Liver (tissue), 9 donors: ENCODE data around the gene KIAA0825. TPM values are rescaled to one million over a fixed set of nuclear protein-coding genes. Genes with fewer than 3 reads are reported as not detected.

Experiments
- DNase-seq: peaks from one replicate; pipeline ENCODE4 v3.0.0-alpha.2; 2017; ENCODE audit warnings: low spot score
- H3K27ac ChIP-seq, 2 donors: one replicate each; pipeline ENCODE4 v1.7.0; 2013; ENCODE audit warnings: inconsistent platforms in 2 of 2, low read length in 2 of 2, control low read depth in 1 of 2, low read depth in 1 of 2, mild to moderate bottlenecking in 1 of 2
- H3K27me3 ChIP-seq, 4 donors: one replicate each; pipeline versions ENCODE4 v1.6.1 to v1.7.0; 2013; ENCODE audit warnings: low read length in 3 of 4, inconsistent platforms in 1 of 4, mild to moderate bottlenecking in 1 of 4, moderate library complexity in 1 of 4; ENCODE audit not compliant: control insufficient read depth in 4 of 4, insufficient read depth in 4 of 4
- H3K36me3 ChIP-seq, 4 donors: one replicate each; pipeline versions ENCODE4 v1.6.1 to v1.7.0; 2013; ENCODE audit warnings: low read length in 3 of 4, mild to moderate bottlenecking in 3 of 4, low read depth in 1 of 4, moderate library complexity in 1 of 4; ENCODE audit not compliant: control insufficient read depth in 4 of 4, insufficient read depth in 3 of 4
- H3K4me1 ChIP-seq, 4 donors: one replicate each; pipeline versions ENCODE4 v1.6.1 to v1.7.0; 2013; ENCODE audit warnings: low read length in 3 of 4, mild to moderate bottlenecking in 3 of 4, moderate library complexity in 1 of 4; ENCODE audit not compliant: control insufficient read depth in 4 of 4, insufficient read depth in 4 of 4
- H3K4me3 ChIP-seq, 3 donors: one replicate each; pipeline versions ENCODE4 v1.6.1 to v1.7.0; 2013; ENCODE audit warnings: low read length in 3 of 3, control low read depth in 1 of 3, low read depth in 1 of 3, mild to moderate bottlenecking in 1 of 3
- H3K9ac ChIP-seq, 2 donors: one replicate each; pipeline ENCODE4 v1.7.0; 2013; ENCODE audit warnings: low read length in 2 of 2, mild to moderate bottlenecking in 2 of 2, moderate library complexity in 2 of 2, control low read depth in 1 of 2, low read depth in 1 of 2
- H3K9me3 ChIP-seq, 4 donors: one replicate each; pipeline versions ENCODE4 v1.6.1 to v1.7.0; 2013; ENCODE audit warnings: low read length in 3 of 4; ENCODE audit not compliant: control insufficient read depth in 4 of 4
- EGR1 ChIP-seq, 2 donors: IDR thresholded peaks; 2 replicates each; pipeline ENCODE4 v1.6.1; 2016 to 2018; ENCODE audit warnings: antibody characterized with exemption in 2 of 2, low read depth in 2 of 2
- FOXA1 ChIP-seq: IDR thresholded peaks from 2 replicates; pipeline ENCODE4 v1.6.1; 2016; ENCODE audit warnings: antibody characterized with exemption
- FOXA2 ChIP-seq: IDR thresholded peaks from 2 replicates; pipeline ENCODE4 v1.6.1; 2016; ENCODE audit warnings: antibody characterized with exemption
- HNF4A ChIP-seq, 2 donors: conservative IDR thresholded peaks; 2 replicates each; pipeline ENCODE4 v1.6.1; 2016; ENCODE audit warnings: antibody characterized with exemption in 2 of 2, mild to moderate bottlenecking in 2 of 2
- NR2F2 ChIP-seq: IDR thresholded peaks from 2 replicates; pipeline ENCODE4 v1.6.1; 2016; ENCODE audit warnings: antibody characterized with exemption
- RAD21 ChIP-seq, 2 donors: IDR thresholded peaks; 2 replicates each; pipeline ENCODE4 v1.6.1; 2016; ENCODE audit warnings: antibody characterized with exemption in 2 of 2, mild to moderate bottlenecking in 2 of 2
- TAF1 ChIP-seq: conservative IDR thresholded peaks from 2 replicates; pipeline ENCODE4 v1.6.1; 2016; ENCODE audit warnings: antibody characterized with exemption, mild to moderate bottlenecking
- YY1 ChIP-seq: IDR thresholded peaks from 2 replicates; pipeline ENCODE4 v1.6.1; 2016; ENCODE audit warnings: antibody characterized with exemption, mild to moderate bottlenecking
- WGBS: extraction: QIAGEN DNeasy Blood & Tissue Kit; methylation state at CpG from one replicate; pipeline ENCODE4 v1.1.7; 2013; 5-methylcytosine and 5-hydroxymethylcytosine counted together
- polyA plus RNA-seq, 2 donors: library from polyadenylated mRNA; stranded (reverse) in 1 of 2; unstranded in 1 of 2; fragments of 200-250 nt in 1 of 2; fragments of >200 nt in 1 of 2; fragmentation: Nextera tagmentation in 1 of 2; extraction: Ambion mirVana in 1 of 2; gene quantifications; one replicate each; pipeline versions ENCODE4 v1.2.1 to v1.2.3, GENCODE V29; 2013 to 2015
- total RNA-seq, 2 donors: library from RNA; depleted of rRNA; stranded (reverse); fragments of >200 nt; gene quantifications; one replicate each; pipeline ENCODE4 v1.2.3, GENCODE V29; 2014
- TF ChIP-seq, protein P1 (sequence below): IDR thresholded peaks from 2 replicates; pipeline ENCODE4 v1.6.1; 2016; ENCODE audit warnings: antibody characterized with exemption
- TF ChIP-seq, protein P2 (sequence below): IDR thresholded peaks from 2 replicates; pipeline ENCODE4 v1.6.1; 2016; ENCODE audit warnings: antibody characterized with exemption
- TF ChIP-seq, protein P3 (sequence below): fragments of 150-350 bp; IDR thresholded peaks from 2 replicates; pipeline ENCODE4 v1.5.1; 2017; ENCODE audit warnings: improper control_type of control experiment, low read depth, low read length; ENCODE audit not compliant: missing input control
- TF ChIP-seq, protein P4 (sequence below): IDR thresholded peaks from 2 replicates; pipeline ENCODE4 v1.6.1; 2016; ENCODE audit warnings: antibody characterized with exemption, mild to moderate bottlenecking
- donor health status: healthy.
- donor health status: healthy.
- donor health status: healthy.
- donor health status: healthy.
- donor health status: healthy.

The KIAA0825 gene
- total and polyA plus RNA-seq, 4 donors, result 0.25 to 3.2 (median 1.2) TPM

- TF ChIP-seq, protein P1, sequence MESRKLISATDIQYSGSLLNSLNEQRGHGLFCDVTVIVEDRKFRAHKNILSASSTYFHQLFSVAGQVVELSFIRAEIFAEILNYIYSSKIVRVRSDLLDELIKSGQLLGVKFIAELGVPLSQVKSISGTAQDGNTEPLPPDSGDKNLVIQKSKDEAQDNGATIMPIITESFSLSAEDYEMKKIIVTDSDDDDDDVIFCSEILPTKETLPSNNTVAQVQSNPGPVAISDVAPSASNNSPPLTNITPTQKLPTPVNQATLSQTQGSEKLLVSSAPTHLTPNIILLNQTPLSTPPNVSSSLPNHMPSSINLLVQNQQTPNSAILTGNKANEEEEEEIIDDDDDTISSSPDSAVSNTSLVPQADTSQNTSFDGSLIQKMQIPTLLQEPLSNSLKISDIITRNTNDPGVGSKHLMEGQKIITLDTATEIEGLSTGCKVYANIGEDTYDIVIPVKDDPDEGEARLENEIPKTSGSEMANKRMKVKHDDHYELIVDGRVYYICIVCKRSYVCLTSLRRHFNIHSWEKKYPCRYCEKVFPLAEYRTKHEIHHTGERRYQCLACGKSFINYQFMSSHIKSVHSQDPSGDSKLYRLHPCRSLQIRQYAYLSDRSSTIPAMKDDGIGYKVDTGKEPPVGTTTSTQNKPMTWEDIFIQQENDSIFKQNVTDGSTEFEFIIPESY, result no peak
- no peak for TF ChIP-seq EGR1 (IDR thresholded peaks at IDR 0.05; ENCODE audit: low read depth in 2 of 2)
- TF ChIP-seq, protein P2, sequence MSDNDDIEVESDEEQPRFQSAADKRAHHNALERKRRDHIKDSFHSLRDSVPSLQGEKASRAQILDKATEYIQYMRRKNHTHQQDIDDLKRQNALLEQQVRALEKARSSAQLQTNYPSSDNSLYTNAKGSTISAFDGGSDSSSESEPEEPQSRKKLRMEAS, result no peak
- no peak for TF ChIP-seq YY1
Observed at GRCh38 chr5:94467346-94467953, 151.0 kb downstream of the KIAA0825 start (continued).

GRCh38 chr5:94463739-94464138 is 154.7 kb downstream of the KIAA0825 start:
- H3K27ac ChIP-seq, result no peak overlapping the region
- no peaks in the 10 kb centered on the region for H3K36me3 ChIP-seq
- H3K9ac ChIP-seq, result no peak overlapping the region
- H3K9me3 ChIP-seq, result no peaks in the 10 kb centered on the region
- WGBS, result 78% methylated on average over 2 of the region's 2 CpGs
- H3K4me1 ChIP-seq, result no peaks in the 10 kb centered on the region
- no peaks in the 10 kb centered on the region for H3K27me3 ChIP-seq
- no peak overlapping the region for H3K4me3 ChIP-seq
- DNase-seq, result no peak
- TF ChIP-seq, protein P2, result no peak
- TF ChIP-seq HNF4A (conservative IDR thresholded peaks at IDR 0.05), result no peak
- no peak for TF ChIP-seq NR2F2
- TF ChIP-seq YY1, result no peak
- no peak for TF ChIP-seq TAF1

DNA sequence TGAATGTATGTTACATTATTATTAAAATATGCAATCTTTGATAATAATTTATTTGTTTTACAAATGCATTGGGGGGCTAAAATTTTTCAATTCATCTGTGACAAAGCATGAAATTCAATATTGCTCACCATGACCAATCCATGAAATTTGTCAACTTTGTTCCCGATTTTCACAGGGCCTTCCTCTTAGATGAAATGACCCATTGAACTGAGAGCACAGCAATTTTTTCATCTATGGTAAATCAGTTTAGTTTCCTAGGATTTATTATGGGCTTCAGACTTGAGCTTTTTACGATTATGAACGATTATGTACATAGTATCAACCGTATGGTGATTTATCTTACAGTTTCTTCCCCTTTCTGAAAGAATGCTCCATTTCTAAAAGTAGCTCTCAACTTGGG is 157.3 kb downstream of the KIAA0825 start:
- TF ChIP-seq, protein P3, sequence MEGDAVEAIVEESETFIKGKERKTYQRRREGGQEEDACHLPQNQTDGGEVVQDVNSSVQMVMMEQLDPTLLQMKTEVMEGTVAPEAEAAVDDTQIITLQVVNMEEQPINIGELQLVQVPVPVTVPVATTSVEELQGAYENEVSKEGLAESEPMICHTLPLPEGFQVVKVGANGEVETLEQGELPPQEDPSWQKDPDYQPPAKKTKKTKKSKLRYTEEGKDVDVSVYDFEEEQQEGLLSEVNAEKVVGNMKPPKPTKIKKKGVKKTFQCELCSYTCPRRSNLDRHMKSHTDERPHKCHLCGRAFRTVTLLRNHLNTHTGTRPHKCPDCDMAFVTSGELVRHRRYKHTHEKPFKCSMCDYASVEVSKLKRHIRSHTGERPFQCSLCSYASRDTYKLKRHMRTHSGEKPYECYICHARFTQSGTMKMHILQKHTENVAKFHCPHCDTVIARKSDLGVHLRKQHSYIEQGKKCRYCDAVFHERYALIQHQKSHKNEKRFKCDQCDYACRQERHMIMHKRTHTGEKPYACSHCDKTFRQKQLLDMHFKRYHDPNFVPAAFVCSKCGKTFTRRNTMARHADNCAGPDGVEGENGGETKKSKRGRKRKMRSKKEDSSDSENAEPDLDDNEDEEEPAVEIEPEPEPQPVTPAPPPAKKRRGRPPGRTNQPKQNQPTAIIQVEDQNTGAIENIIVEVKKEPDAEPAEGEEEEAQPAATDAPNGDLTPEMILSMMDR, result no peak
- TF ChIP-seq FOXA2 (no peak), NR2F2 (no peak), FOXA1 (no peak), RAD21 (IDR thresholded peaks at IDR 0.05) (no peak)
- TF ChIP-seq, protein P4, sequence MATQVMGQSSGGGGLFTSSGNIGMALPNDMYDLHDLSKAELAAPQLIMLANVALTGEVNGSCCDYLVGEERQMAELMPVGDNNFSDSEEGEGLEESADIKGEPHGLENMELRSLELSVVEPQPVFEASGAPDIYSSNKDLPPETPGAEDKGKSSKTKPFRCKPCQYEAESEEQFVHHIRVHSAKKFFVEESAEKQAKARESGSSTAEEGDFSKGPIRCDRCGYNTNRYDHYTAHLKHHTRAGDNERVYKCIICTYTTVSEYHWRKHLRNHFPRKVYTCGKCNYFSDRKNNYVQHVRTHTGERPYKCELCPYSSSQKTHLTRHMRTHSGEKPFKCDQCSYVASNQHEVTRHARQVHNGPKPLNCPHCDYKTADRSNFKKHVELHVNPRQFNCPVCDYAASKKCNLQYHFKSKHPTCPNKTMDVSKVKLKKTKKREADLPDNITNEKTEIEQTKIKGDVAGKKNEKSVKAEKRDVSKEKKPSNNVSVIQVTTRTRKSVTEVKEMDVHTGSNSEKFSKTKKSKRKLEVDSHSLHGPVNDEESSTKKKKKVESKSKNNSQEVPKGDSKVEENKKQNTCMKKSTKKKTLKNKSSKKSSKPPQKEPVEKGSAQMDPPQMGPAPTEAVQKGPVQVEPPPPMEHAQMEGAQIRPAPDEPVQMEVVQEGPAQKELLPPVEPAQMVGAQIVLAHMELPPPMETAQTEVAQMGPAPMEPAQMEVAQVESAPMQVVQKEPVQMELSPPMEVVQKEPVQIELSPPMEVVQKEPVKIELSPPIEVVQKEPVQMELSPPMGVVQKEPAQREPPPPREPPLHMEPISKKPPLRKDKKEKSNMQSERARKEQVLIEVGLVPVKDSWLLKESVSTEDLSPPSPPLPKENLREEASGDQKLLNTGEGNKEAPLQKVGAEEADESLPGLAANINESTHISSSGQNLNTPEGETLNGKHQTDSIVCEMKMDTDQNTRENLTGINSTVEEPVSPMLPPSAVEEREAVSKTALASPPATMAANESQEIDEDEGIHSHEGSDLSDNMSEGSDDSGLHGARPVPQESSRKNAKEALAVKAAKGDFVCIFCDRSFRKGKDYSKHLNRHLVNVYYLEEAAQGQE, result no peak
- Histone ChIP-seq H3K9me3 (no peaks in the 10 kb centered on the region), H3K9ac (no peak overlapping the region), H3K4me1 (no peaks in the 10 kb centered on the region), H3K4me3 (no peak overlapping the region), H3K27me3 (no peaks in the 10 kb centered on the region), H3K27ac (no peak overlapping the region), H3K36me3 (no peaks in the 10 kb centered on the region)
- 87% methylated on average over 4 of the region's 4 CpGs for WGBS
- DNase-seq, result no peak
